ENCODE results near the gene CAMK2G.
A peak's percentile ranks its signal among the peaks of the same experiment; 100 is the strongest.
"Not testable (repeated sequence)": the region's sequence is repeated elsewhere in the genome, so short reads cannot be mapped to it uniquely, and the experiment has no call there.

CAMK2G gene

DNA sequence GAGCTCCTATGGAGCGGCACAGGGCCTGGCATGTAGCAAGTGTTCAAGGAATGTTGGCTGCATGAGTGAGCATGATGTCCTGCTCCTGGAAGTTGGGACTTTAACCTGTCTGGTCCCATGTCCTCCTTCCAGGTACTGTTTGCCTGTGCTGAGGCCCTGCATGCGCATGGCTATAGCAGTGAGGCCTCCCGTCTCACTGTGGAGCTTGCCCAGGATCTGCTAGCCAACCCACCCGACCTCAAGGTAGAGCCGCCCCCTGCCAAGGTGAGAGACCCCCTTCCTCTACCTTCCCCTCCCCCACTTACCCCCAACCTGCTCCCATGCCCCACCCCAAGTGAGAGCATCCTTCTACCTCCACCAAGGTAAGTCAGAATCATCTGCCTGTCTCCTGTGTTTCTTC is 80.9 kb downstream of the CAMK2G start:
- DNase-seq (ENCODE audit: low read depth in 2 of 2) = no peak

DNA sequence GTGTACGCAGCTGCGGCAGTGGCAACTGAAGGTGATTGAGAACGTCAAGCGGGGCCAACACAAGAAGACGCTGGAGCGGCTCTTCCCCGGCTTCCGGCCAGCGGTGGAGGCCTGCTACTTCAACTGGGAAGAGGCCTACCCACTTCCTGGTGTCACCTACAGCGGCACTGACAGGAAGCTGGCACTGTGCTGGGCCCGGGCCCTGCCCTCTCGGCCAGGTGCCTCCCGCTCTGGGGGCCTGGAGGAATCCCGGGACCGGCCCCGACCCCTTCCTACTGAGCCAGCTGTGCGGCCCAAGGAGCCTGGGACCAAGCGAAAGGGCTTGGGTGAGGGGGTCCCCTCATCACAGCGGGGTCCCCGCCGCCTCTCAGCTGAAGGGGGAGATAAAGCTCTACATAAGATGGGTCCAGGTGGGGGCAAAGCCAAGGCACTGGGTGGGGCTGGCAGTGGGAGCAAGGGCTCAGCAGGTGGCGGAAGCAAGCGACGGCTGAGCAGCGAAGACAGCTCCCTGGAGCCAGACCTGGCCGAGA is 82.4 kb downstream of the CAMK2G start:
- DNase-seq (ENCODE audit: low read depth in 2 of 2) = no peak

DNA sequence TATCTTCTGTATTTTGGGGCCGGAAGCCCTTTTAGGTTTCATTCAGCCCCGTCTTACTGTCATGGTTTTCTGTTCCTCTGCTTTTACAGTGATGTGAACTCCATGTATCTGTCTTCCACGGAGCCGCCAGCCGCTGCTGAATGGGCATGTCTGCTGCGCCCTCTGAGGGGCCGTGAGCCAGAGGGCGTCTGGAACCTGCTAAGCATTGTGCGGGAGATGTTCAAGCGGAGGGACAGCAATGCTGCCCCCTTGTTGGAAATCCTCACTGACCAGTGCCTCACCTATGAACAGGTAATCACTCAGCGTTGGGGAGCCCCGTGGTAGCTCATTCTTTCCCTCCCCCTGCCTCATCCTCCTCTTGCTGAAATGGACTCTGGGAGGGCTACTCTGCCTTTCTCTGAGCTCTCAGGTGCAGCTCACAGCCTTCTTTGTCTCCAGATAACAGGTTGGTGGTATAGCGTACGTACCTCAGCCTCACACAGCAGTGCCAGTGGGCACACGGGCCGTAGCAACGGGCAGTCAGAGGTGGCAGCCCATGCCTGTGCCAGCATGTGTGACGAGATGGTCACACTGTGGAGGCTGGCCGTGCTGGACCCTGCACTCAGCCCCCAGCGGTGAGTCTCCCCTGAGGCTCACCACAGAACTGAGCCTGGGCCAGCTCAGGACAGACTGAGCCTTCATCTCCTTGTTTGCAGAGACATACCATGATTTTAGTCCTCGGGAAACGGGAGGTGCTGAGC is 83.3 kb downstream of the CAMK2G start:
- no peak for DNase-seq (ENCODE audit: low read depth in 2 of 2)

DNA sequence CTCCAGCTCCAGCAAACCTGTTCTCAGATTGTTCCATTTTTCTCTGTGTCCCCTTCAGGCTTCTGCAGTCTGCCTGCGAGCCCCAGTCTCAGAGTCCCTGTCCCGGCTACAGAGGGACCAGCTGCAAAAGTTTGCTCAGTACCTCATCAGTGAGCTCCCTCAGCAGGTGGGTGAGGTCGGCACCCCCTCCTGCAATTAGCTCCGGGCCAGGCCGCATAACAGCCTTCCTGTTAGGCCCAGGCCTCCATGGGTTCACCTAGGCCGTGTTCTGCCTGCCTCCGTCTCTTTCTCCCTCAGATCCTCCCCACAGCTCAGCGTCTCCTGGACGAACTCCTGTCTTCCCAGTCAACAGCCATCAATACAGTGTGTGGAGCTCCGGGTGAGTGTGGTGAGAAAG is 84.7 kb downstream of the CAMK2G start:
- no peak for DNase-seq (ENCODE audit: low read depth in 2 of 2)

DNA sequence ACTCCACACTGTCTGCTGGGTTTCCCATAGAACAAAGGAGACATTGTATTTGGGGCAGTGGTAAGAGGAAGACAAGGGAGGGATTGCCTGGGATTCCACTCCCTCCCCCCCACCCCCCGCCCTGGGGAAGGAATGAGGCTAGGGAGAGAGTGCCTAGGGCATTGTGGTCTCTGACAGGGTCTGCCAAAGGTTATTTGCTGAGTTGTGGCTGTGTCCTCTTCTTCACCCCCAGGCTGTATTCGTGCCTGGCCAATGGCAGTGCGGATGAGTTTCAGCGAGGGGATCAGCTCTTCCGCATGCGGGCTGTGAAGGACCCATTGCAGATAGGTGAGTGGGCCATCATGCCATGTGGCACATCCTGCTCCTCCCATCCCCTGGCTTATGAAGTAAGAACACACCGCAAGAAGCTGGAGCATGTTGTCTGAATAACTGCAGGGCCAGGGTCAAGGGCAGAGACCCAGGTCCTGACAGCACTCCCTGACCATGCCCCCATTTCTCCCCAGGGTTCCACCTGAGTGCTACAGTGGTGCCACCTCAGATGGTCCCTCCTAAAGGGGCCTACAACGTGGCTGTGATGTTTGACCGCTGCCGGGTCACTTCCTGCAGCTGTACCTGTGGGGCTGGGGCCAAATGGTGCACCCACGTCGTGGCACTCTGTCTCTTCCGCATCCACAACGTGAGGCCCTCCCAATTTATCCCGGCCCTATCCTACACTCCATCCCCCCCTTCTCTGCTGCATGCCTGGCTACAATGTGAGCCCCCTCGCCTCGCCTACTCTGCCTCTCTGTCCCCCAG is 85.3 kb downstream of the CAMK2G start:
- DNase-seq (ENCODE audit: low read depth in 2 of 2) = no peak

DNA sequence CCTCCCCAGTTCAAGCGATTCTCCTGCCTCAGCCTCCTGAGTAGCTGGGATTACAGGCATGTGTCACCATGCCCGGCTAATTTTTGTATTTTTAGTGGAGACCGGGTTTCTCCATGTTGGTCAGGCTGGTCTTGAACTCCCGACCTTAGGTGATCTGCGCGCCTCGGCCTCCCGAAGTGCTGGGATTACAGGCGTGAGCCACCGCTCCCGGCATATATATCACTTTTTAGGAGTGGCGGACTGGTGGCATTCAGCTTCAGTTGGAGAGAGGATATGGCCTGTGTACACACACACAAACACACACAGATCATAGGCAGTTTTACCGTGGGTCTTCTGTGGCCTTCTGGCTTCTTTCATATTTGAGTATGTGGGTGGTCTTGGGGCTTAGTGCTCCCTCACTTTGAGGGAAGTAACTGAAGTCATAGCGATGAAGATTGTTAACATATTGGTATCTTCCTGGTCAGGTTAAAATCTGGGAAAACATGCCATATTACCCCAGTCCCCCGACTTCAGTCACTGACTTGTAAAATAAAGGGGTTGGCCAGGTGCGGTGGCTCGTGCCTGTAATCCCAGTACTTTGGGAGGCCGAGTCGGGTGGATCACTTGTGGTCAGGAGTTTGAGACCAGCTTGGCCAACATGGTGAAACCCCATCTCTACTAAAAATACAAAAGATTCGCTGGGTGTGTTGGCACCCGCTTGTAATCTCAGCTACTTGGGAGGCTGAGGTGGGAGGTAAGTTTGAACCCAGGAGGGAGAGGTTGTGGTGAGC is 87.1 kb downstream of the CAMK2G start:
- DNase-seq (ENCODE audit: low read depth in 2 of 2) = not testable (repeated sequence)

DNA sequence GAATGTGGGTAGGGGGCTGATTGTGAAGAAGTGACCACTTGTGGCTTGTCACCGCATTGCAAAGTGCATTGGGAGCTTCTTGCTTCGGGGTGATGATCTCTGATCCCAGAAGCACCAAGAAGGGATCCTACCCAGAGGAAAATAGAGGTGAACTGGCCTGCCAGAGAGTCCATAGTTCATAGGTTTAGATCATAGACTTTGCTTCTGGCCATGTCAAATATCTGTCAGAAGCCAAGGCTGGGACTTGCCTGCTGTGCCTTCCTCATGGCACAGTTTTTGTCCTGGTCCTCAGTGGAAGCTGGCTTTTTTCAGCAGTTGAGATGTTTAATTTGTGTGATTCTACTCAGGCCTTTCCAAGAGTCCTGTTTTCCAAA is 87.9 kb downstream of the CAMK2G start:
- no peak for DNase-seq (ENCODE audit: low read depth in 2 of 2)

DNA sequence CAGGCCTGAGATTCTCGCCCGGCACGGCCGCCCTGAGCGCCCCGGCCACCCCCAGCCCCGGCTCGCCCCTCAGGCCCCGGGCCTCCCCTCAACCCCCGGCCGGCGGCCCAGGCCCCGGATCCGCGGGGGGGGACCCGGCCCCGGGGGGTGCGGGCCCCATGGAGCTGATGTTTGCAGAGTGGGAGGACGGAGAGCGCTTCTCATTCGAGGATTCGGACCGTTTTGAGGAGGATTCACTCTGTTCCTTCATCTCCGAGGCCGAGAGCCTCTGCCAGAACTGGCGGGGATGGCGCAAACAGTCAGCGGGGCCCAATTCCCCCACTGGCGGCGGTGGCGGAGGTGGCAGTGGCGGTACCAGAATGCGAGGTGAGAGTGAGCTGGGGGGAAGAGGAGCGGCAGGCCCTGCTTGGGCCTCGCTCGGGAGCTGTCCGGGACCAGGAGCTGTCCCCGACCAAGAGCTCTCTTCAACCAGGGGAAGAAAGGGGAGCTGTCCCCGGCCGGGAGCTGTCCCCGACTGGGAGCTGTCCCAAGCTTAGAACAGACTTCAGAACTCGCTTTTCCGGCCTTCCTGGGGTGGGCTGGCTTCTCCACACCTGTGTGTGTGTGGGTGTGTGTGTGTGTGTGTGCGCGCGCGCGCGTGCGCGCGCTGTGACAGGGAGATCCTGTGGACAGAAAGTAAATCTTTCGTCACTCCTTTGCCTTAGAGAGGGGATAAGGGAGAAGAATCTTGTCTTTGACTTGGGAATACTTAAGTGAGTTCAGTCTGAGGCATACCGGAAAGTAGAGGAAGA is 88.4 kb downstream of the CAMK2G start:
- DNase-seq (ENCODE audit: low read depth in 2 of 2) = no peak

DNA sequence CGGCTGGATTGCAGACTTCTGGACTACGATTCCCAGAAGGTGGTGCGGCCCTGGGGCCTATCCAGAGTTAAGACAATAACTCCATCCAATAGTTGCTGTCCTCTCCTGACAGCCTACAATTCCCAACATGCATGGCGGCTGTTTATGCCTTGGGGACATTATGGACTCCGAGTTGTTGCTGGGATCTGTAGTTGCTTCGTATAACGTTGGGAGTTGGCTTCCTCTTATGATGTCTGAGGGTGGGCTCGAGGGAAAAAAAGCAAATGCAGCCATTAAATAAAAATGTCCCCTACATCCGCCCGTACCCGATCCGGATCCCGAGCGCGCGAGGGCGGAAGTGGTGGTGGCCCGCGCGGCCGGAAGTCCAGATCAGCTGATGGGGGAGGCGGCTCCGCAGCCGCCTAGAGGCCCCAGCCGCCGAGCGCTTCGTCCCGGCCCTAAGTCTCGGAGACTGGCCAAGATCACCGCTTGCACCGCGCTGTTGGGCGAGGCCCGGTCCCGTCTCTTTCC is 89.1 kb downstream of the CAMK2G start, which contains the start of gene ZSWIM8:
Gene ZSWIM8, plus strand, starts transcription at position 396 of the 510 bp plus-strand sequence. CDS start 273 bp downstream, outside the sequence.
- peak; percentile 70 for DNase-seq (ENCODE audit: low read depth in 2 of 2)

DNA sequence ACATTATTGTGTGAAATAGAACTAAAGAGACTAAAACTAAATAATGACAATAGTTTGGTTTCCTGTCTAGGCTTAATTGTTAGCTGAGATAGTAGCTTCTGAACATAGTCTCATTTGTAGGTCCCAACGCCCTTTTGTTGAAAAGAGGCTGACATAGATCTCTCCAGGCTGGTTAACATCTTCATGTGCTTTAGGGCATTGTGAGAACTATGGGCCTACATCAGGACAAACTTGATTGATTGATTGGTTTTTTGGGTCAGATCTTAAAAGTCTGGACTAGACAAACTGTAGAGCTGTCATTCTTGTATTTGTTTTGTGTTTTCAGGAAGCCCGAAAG is 91.6 kb downstream of the CAMK2G start:
- DNase-seq (ENCODE audit: low read depth in 2 of 2) = no peak

DNA sequence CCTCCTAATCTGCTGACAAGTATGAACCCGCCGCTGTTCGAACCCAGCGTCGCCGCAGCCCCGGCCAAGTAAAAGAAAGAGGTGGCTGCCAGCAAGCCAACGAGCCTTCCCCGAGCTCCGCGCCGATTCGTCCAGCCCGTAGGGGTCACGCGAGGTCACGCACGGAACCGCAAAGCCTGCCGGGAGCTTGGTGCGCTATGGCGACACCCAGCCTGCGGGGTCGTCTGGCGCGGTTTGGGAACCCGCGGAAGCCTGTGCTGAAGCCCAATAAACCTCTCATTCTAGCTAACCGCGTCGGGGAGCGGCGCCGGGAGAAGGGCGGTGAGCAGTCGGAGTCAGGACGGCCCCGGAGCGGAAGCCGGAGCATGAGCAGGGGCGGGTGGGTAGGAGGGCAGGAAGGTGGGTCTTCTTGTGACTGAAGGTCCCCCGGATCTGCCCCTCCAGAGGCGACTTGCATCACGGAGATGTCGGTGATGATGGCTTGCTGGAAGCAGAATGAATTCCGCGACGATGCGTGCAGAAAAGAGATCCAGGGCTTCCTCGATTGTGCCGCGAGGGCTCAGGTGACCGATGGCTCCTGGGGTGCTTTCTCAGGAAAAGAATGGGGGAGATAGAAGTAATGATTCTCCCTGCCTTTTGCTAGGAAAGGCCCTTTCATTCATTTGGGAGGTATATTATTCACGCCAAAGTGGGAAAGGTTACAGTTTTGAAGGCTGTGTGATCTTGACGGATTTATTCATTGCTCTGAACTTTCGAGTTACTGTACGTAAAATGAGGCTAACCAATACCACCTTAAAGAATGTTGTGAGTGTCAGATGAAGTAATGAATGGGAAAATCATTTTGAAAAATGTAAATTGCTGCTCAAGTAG is 92.2 kb downstream of the CAMK2G start, which contains the start of gene CHCHD1:
Gene CHCHD1, plus strand, starts transcription at position 170 of the 870 bp plus-strand sequence. Its CDS starts 28 bp downstream, at position 198.
- DNase-seq (ENCODE audit: low read depth in 2 of 2) = peak; percentile 86 to 94

DNA sequence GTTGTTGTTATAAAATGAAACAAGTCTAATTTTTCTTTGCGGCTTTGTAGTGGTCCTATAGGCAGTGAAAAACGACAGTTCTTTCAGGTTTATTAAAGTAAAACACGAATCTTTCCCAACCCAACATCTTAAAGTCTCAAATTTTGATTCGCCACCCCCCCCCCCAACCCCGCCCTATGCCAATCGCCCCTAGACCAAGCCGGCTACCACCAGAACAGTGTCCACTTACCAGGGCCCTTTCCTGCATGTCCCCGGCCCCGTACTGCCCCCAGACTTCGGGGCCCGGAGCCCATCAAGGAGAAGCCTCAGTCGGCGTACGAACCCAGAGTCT is 92.8 kb downstream of the CAMK2G start:
- no peak for DNase-seq (ENCODE audit: low read depth in 2 of 2)

DNA sequence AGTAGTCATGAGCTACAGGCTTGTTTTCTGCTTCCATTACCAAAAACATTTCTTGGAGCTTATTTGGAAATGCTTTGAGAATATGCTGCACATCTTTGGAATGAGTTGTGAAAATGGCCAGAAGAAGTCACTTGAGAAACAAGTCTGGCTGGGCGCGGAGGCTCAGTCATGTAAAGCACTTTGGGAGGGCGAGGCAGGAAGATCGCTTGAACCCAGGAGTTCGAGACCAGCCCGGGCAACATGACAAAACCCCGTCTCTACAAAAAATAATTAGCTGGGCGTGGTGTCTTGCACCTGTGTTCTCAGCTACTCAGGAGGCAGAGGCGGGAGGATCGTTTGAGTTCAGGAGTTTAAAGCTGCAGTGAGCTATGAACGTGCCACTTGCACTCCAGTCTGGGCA is 93.4 kb downstream of the CAMK2G start:
- DNase-seq (ENCODE audit: low read depth in 2 of 2) = no peak

DNA sequence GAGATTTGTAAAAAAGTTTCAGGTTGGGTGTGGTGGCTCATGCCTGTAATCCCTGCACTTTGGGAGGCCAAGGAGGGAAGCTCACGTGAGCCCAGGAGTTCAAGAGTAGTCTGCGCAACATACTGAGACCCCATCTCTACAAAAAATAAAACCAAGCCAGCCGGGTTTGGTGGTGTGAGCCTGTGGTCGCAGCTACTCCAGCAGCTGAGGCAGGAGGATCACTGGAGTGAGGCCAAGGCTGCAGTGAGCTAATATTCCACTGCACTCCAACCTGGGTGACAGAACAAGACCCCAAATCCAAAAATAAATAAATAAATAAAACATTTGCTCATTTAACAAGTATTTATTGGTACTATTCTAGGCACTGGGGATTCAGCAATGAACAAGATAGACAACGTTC is 94.1 kb downstream of the CAMK2G start:
- no peak for DNase-seq (ENCODE audit: low read depth in 2 of 2)

DNA sequence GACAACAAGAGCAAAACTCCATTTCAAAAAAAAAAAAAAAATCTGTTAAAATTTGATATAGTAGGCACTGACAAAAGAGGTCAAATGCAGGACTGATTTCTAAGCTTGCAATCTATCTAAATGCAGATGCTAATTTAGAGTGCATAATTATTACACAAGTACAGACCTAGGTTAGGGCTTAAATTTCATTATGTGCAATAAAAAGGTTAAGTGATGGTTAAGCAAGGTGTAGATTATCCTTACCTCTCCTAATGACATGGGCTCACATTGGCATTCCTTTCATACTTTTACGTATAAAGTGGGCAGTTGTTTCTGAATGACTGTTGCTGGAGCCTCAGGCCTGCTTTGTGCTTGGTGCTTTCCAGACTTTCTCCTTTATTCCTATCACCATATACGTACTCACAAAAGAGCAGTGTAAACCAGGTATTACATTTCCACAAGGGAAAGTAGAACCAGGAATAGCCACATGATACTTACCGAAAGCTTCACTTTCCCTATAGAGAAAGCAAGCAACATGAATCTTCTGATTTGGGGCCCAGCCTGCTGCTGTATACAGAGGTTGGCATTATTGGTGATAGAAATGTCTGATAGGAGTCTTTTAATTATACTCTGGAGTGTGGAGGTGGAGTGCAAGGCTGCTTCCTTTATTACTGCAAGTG is 94.7 kb downstream of the CAMK2G start:
- no peak for DNase-seq (ENCODE audit: low read depth in 2 of 2)

DNA sequence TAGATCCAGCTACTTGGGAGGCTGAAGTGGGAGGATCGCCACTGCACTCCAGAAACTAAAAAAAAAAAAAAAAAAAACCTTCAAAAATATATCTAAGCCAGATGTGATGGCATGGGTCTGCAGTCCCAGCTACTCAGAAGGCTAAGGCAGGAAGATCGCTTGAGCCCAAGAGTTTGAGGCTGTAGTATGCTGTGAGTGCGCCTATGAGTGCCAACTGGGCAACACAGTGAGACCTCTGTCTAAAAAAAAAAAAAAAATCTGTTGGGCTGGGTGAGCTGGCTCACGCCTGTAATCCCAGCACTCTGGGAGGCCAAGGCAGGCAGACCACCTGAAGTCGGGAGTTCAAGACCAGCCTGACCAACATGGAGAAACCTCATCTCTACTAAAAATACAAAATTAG is 95.3 kb downstream of the CAMK2G start:
- DNase-seq (ENCODE audit: low read depth in 2 of 2) = no peak

DNA sequence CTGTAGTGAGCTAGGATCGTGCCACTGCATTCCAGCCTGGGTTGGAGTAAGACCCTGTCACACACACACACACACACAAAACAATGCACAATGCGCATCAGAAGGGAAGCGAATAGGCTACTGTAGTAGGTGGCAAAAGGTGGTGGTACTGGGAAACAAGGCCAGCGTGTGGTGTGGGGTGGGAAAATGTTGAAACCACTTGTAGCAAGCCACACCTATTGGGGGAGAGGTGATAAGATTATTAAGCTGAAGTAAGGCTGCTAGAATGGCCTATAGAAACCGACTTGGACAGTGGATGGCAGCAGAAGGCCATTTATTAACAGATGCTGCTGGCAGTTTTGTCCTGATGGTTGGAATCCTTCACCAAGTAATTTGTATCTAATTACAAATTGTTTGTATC is 99.7 kb downstream of the CAMK2G start:
- DNase-seq (ENCODE audit: low read depth in 2 of 2) = no peak

DNA sequence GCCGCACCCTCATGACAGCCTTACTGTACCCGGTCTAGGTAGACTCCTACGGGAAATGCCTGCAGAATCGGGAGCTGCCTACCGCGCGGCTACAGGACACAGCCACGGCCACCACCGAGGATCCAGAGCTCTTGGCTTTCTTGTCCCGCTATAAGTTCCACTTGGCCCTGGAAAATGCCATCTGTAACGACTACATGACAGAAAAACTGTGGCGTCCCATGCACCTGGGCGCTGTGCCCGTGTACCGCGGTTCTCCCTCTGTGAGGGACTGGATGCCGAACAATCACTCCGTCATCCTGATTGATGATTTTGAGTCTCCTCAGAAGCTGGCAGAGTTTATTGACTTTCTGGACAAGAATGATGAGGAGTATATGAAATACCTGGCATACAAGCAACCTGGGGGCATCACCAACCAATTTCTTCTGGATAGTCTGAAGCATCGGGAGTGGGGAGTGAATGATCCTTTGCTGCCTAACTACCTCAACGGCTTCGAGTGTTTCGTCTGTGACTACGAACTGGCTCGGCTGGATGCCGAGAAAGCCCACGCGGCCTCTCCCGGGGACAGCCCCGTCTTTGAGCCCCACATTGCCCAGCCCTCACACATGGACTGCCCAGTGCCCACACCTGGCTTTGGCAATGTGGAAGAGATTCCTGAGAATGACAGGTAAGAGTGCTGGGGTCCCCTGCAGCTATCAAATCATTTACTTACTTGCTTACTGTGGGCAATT is 101.0 kb downstream of the CAMK2G start:
- DNase-seq (ENCODE audit: low read depth in 2 of 2) = peak in 1 of 2 donors; percentile 17

Data from activated CD4-positive, alpha-beta T cell treated with anti-CD3 and anti-CD28 coated beads for 24 hours (primary cell).